Astrocyte (in vitro differentiated cells and primary cell): ENCODE data around the gene SMIM41.

Source experiments
- CTCF ChIP-seq: IDR thresholded peaks from 2 replicates; pipeline ENCODE4 v1.5.1; 2011; ENCODE audit warnings: low read depth, mild to moderate bottlenecking, inconsistent platforms, low read length, moderate library complexity; ENCODE audit not compliant: insufficient read depth
- EZH2 ChIP-seq: IDR thresholded peaks from 2 replicates; pipeline ENCODE4 v1.6.1; 2012; ENCODE audit warnings: mild to moderate bottlenecking, low read length, inconsistent platforms; ENCODE audit not compliant: insufficient read depth

- no peak for TF ChIP-seq CTCF
- TF ChIP-seq EZH2: no peak
Measured at GRCh38 chr12:52155048-52155868, 75.8 kb downstream of the SMIM41 start.
